Esophagus squamous epithelium (tissue), 4 donors: ENCODE data around the gene PHRF1.

Experiments used
- POLR2A ChIP-seq, 4 donors: fragments of 450-650 bp; IDR thresholded peaks; one replicate each; pipeline ENCODE4 v1.6.1; 2017; ENCODE audit warnings: antibody characterized with exemption in 4 of 4, mild to moderate bottlenecking in 4 of 4, moderate library complexity in 3 of 4
- TF ChIP-seq, protein P1 (sequence below), 6 experiments: fragments of 450-650 bp in 4 of 6; fragments of 200-600 bp in 2 of 6; sonication (generic) in 2 of 6; IDR thresholded peaks; one replicate each; pipeline ENCODE4 v1.5.1; 2016 to 2019; ENCODE audit warnings: antibody characterized with exemption in 6 of 6, mild to moderate bottlenecking in 4 of 6, moderate library complexity in 4 of 6

- no peak for TF ChIP-seq POLR2A (IDR thresholded peaks at IDR 0.05)
- TF ChIP-seq, protein P1, sequence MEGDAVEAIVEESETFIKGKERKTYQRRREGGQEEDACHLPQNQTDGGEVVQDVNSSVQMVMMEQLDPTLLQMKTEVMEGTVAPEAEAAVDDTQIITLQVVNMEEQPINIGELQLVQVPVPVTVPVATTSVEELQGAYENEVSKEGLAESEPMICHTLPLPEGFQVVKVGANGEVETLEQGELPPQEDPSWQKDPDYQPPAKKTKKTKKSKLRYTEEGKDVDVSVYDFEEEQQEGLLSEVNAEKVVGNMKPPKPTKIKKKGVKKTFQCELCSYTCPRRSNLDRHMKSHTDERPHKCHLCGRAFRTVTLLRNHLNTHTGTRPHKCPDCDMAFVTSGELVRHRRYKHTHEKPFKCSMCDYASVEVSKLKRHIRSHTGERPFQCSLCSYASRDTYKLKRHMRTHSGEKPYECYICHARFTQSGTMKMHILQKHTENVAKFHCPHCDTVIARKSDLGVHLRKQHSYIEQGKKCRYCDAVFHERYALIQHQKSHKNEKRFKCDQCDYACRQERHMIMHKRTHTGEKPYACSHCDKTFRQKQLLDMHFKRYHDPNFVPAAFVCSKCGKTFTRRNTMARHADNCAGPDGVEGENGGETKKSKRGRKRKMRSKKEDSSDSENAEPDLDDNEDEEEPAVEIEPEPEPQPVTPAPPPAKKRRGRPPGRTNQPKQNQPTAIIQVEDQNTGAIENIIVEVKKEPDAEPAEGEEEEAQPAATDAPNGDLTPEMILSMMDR (IDR thresholded peaks at IDR 0.05) = no peak
These were observed 16.2 kb downstream of the PHRF1 start for GRCh38 chr11:592501-592900.
